NB4 (cell line): Measurements from ENCODE around the gene DMXL2.

Source experiments
- MYC ChIP-seq: IDR thresholded peaks from 2 replicates; pipeline ENCODE4 v1.6.1; 2011; ENCODE audit warnings: low read depth, low read length
- POLR2A ChIP-seq: IDR thresholded peaks from 2 replicates; pipeline ENCODE4 v1.6.1; 2011; ENCODE audit warnings: mild to moderate bottlenecking; ENCODE audit not compliant: insufficient read length; ENCODE audit errors: extremely low read depth
- TF ChIP-seq, protein P1 (sequence below): IDR thresholded peaks from 2 replicates; pipeline ENCODE4 v1.6.1; 2011; ENCODE audit warnings: low read depth, low read length
- TF ChIP-seq, protein P2 (sequence below): IDR thresholded peaks from one replicate; pipeline ENCODE4 v1.5.1; 2012; ENCODE audit warnings: low read depth, low read length

- TF ChIP-seq, protein P1, sequence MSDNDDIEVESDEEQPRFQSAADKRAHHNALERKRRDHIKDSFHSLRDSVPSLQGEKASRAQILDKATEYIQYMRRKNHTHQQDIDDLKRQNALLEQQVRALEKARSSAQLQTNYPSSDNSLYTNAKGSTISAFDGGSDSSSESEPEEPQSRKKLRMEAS: no peak
- TF ChIP-seq, protein P2, sequence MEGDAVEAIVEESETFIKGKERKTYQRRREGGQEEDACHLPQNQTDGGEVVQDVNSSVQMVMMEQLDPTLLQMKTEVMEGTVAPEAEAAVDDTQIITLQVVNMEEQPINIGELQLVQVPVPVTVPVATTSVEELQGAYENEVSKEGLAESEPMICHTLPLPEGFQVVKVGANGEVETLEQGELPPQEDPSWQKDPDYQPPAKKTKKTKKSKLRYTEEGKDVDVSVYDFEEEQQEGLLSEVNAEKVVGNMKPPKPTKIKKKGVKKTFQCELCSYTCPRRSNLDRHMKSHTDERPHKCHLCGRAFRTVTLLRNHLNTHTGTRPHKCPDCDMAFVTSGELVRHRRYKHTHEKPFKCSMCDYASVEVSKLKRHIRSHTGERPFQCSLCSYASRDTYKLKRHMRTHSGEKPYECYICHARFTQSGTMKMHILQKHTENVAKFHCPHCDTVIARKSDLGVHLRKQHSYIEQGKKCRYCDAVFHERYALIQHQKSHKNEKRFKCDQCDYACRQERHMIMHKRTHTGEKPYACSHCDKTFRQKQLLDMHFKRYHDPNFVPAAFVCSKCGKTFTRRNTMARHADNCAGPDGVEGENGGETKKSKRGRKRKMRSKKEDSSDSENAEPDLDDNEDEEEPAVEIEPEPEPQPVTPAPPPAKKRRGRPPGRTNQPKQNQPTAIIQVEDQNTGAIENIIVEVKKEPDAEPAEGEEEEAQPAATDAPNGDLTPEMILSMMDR: no peak
- TF ChIP-seq POLR2A: no peak
- TF ChIP-seq MYC: no peak
Observed at GRCh38 chr15:51588966-51589365, 33.6 kb downstream of the DMXL2 start.
